GM21526 (cell line): ENCODE data around the gene PSMA5.
"Not testable (repeated sequence)": the region's sequence is repeated elsewhere in the genome, so short reads cannot be mapped to it uniquely, and the experiment has no call there.

ENCODE experiments used
- ATAC-seq: cut with Tn5 transposase; IDR thresholded peaks from one replicate; pipeline ENCODE4 v1.9.1; 2021; ENCODE audit warnings: moderate library complexity; ENCODE audit not compliant: unreplicated experiment, low FRiP score

PSMA5 gene

DNA sequence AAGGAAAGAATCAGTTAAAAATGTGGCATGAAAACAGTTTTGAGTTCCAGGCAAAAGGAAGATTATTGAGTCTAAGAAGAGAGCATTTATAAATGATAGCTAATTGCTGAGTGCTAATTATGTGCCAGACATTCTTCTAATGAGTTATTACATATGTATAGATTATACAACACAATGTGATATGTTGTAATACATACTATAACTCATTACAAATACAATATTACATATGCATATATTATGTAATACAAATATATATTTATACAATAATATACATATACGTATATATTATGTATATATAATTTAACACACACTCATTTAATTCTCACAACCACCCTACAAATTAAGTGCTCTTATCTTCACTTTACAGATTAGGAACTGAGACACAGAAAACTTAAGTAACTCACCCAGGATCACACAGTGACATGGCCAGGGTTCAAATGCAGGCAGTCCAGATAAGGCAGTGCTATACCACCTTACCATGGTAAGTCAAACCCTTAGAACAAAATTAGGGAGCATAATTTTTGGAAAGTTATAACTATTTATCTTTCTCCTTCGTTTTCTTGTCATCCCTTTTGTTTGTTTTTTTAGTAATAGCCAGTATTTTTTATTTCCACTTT is 32.5 kb downstream of the PSMA5 start:
- ATAC-seq: no peak

DNA sequence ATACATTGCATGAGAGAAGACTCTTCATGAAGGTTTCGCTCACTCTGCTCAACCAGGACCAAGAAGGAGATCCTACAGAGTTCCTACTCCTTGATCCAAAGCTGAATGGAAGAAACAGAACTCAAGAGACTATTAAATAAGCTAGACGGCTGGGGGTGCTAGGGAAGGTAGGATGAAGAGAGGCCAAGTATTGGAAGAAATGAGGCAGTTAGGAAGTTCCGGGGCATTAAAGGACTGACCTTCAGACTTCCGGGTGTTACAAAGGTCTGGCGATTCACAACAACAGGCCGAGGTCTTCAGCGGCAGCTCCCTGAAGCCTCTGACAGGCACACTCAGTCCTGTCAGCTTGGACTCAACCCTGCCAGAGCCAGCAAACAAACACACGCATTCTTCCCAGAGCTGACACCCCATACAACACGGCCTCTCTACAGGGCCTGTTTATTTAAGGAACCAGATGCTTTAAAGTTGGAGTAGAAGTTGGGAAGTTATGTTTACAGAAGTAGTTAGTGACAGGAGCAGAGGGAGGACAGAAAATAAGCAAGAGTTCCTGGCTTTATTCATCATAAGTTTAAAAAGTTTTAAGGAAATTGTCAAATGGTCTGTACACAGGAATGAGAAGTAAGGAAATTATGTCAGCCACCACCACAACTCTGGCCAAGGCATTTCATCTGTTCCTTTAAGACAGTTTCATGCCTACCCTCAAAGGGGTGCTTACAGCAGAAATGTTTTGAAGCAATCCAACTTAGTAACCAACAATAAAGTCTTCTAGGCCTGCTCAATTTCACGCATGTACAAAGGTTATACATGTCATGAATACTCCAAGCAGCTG is 33.2 kb downstream of the PSMA5 start:
- no peak for ATAC-seq

DNA sequence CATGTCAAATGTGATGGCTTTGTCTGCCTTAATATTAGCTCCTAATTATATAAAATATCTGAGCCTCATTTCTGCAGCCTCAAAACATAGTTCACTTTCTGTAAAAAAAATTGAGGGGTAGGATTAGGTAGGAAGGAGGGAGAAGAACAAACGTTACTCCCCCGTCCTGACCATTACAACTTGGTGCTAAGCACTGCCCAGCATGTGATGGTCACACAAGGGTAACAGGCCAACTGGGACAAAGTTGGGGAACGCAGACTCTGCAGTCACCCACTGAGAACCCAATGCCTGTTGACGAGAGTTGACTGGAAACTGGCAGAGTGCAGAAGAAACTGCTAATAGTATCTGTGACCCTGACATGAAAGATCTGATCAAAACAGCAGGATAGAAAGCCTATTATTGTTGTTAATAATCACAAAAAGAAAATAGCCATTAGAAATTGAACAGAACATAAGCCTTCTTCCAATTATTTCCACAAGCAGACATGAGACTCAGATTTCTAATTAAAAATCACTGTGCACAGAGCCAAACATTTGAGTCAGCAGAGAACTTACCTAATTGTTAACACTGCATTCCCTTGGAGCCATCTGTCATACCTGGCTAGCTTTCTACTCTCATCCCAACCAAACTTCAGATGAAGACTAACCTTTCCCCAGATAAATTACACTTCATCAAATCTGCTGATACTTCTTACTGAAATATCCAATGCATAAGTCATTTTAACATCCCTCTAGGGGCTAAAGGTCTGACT is 34.0 kb downstream of the PSMA5 start:
- ATAC-seq: peak; percentile 33

DNA sequence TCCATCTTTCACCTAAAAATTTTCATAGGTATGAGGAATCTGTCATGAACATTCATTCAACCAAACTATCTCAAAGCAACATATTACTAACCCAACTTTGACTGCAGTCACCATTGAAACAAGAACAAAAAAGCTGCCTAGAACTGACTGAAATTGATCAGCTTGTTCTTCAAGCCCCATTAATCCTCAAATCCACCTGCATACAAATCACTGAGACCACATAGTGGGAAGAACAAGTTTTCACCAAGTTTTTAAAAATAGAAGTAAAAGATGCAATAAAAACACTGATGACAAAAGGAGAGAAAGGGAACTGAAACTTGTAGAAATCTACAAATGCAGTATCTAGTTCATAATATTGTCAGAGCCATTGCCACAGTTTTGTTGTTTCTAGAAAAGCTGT is 34.6 kb downstream of the PSMA5 start:
- ATAC-seq: peak; percentile 65

DNA sequence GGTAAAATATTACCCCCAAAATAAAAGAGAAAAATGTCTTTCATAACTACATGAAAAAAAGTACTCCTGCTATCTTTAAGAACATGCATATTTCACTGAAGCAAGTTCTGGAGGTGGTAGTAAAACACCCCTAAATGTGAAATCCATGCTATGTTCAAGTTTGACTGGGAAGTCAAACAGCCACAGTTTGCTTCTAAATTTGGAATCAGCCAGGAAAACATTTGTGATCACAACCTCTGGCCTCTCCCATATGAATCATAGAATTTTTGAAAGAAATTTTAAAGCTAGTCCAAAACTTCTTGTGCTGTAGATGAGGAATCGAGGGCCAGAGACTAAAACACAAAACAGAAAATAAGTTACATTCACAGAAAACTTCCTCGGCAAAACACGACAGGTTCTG is 35.1 kb downstream of the PSMA5 start:
- no peak for ATAC-seq

DNA sequence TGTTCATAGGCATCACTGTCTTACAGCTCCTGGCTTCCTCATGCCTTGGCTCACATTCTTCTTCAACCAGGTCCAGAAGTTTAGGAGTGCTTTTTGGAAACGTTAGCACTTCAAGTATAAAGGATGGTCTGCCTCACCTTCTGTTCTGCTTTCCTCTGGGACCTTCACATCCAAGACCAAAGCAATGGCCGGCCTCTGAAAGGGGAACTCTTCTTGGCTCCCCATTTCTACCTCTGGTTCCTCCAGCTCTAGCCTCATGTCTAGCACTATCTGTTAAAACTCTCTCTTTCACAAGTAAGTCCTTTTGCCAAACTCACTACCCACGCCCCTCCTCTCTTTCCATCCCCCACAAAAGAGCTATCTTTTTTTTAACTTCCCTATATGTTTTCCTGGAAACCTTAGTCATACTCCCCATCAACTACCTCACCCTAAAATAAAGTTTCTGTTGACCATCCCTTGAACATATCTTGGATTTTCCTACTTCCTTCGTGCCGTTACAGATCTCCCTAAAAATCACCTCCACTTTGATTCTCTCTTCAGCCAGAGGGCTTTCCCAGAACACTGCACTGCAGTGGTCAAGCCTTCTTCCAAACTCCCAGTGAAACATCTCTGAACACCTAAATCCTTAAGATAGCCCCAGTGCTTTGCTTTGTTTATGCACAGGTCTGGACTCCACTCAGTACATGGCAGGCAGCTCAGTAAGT is 36.5 kb downstream of the PSMA5 start:
- ATAC-seq: no peak

DNA sequence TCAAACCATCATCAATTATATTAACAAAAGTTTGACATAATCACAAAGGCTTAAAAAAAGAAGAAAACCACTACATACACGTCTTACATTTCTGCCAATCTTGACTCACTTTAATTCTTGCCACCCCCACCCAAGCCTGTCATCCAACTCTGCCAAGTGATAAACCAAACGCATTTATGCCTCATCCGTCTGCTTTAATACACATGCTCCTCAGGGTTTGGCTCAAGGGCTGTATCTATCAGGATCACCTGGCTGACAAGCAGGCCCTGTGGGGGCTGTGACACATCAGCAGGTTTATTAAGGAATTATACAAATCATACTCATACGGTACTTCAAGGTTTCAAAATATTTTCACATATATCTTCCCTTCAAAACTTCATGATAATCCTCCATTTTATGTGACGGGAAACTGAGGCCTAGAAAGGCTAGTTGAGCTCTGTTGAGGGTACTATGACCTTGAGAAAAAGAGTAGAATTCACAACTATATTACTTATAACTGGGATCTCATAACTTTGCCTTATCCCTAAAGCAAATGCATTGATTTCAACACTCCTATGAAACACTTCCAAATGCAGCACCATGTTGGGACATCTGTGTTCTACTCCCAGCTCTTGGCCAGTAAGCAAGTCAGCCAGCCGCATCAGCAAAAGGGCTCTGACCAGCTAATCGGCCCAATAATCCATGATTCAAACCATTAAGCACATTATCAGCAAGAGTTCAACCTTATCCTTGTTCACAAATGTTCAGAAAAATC is 37.2 kb downstream of the PSMA5 start:
- ATAC-seq: no peak

DNA sequence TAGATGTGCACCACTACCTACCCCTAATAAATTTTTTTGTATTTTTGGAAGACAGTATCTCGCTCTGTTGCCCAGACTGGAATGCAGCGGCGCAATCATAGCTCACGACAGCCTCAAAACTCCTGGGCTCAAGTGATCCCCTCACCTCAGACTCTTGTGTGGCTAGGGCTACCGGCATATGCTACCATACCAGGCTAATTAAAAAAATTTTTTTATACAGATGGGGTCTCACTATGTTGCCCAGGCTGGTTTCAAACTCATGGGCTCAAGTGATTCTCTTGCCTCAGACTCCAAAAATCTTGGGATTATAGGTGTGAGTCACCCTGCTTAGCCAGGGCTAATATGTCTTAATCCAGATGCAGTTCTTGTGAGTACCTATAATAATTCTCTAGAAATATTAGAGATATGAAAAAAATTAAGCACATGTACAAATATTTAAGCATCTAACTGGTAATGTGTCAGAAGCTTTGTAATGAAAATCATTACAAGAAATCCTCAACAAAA is 38.0 kb downstream of the PSMA5 start:
- no peak for ATAC-seq

DNA sequence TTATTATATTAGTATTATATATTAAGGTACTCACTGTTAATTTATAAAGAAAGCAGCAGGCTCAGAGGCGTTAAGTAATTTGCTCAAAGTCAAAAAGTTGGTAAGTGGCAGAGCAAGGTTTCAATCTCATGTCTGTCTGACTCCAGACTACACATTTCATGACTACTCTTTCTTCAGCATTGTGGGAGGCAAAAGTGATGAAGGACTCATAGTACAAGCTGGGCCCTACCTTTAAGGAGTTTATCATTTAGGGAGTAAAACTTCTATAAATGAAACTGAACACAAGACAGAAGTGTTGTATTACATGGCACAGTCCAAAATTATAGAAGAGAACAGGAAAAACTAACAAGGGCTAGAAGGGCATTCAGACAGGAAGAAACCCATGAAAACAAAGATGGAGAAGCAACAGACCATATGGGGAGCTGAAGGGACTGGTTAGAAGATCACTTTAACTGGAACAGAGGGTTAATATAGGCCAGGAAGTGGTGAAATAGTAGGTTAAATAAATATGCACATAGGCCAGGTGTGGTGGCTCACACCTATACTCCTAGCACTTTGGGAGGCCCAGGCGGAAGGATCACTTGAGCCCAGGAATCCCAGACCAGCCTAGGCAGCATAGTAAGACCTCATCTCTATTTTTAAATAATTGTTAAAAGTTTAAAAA is 40.1 kb downstream of the PSMA5 start:
- no peak for ATAC-seq

DNA sequence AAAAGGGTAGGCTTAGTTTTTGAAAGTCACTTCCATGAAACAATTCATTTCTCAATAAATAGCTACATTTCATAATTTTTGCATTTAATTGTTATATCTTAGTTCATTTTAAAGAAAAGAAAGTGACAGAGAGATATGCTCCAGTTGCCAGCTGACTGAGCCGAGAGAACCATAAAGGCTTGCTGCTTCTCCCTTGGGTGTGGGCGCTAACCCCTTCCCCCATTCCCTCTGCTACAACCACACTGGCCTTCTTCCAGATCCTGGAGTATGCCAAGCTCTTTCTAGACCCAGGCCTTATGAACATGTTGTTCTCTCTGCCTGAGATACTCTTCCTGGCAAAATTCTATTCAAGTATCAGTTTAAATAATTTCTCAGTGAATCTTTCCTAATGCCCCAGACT is 40.8 kb downstream of the PSMA5 start:
- no peak for ATAC-seq

DNA sequence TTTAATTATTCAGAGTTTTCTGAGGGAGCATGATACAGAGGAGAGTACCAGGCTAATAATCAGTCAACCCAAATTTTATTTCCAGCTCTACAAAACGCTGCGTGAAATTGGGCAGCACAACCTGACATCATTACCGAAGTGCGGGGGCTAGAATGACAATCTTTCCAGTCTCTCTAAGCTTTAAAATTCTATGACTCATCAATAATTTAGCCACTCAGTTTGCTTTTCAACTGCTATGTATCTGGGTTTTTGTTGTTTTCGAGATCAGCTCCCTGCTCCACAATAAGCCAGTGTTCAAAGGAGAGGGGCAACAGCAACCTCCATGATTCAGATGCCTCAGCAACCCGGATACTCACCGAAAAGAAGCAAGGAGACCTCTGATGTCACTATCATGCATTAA is 42.4 kb downstream of the PSMA5 start:
- ATAC-seq: no peak

DNA sequence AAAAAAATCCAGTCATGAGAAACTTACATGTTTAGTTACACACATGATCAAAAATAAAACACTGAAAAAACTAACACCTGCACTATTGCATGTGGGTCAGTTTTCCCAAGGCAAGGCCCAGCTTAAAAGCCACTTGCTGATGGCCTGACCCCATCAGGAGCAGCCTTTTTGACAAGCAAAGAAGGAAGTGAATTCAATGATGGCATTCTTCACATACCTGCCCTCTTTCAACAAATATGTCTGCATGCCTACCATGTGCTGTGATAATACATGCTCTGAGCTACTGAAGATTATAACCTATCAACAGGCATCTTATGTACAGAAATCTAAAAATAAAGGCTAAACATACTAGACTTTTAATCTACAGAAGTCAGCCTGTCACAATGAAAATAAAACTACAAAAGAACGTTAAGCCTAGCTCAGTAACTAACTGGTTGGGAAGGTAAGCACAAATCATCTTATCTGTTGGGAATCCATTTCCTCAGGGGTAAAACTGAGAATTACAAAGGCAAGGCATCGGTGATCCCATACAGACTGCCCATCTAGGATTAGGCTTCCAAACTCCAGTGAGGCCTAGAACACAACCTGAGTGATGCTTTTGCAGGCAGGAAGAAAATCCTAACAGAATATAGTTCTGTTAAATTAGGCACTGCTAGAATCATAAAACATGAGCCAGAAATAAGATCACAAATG is 43.0 kb downstream of the PSMA5 start:
- ATAC-seq: no peak

DNA sequence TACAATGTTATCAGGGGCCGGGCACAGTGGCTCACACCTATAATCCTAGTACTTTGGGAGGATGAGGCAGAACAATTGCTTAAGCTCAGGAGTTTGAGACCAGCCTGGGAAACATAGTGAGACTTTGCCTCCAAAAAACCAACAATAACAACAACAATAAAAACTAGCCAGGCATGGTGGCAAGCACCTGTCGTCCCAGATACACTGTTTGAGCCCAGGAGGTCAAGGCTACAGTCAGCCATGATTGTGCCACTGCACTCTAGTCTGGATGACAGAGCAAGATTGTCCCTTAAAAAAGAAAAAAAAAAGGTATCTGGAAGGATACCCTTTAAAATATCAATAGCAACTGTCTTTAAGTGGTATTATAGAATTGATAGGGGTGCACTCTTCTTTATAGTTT is 44.7 kb downstream of the PSMA5 start:
- ATAC-seq: no peak

DNA sequence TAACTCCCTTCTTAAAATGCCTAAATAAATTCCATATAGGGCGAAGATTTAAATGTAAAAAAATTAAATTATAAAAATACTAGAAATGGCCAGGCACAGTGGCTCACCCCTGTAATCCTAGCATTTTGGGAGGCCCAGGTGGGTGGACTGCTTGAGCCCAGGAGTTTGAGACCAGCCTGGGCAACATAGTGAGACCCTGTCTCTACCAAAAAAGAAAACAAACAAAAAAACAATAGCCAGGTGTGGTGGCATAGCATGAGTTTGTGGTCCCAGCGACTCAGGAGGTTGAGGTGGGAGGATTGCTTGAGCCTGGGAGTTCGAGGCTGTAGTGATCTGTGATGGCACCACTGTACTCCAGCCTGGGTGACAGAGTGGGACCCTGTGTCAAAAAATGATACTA is 46.3 kb downstream of the PSMA5 start:
- ATAC-seq: no peak

DNA sequence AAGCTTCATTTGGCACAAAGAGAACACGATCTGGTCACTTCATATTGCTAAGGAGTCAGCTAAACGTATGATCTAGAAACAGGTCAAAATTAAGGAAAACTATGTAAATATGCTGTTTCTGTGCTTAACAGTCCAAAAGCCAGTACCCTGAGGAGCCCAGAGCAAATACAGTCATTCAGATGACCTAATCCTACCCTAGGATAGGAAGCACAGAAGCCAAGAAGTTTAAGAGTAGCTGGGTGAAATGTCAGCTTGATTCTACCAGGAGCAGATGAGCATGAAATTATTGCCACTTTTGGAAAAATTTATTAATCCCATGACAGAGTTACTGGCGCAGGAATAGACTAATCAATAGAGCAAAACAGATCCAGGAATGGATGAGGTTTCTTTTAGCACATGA is 46.8 kb downstream of the PSMA5 start:
- no peak for ATAC-seq

DNA sequence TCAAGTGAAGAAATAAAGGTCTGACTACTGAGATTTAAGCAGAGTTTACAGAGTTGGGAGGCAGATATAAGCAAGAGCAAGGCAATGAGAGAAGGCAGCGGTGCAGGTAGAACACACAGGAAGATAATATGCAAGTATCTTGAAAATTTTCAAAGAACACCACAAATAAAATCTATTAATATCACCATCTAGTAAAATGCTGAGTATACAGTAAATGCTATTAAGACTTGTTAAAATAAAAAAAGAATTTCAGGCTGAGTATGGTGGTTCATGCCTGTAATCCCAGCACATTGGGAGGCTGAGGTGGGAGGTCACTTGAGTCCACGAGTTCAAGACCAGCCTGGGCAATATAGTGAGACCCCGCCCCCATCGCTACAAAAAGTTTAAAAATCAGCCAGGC is 48.5 kb downstream of the PSMA5 start:
- no peak for ATAC-seq

DNA sequence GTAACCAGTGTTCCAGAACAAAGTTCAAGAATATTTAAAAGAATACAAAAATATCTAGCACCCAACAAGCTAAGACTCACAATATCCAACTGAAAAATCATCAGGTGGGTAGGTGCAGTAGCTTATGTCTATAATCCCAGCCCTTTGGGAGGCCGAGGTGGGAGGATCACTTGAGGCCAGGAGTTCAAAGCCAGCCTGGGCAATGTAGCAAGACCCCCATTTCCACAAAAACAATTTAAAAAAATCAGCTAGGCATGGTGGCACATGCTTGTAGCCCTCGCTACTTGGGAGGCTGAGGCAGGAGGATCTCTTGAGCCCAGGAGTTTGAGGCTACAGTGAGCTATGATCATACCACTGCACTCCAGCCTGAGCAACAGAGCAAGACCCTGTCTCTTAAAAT is 52.6 kb downstream of the PSMA5 start:
- ATAC-seq: not testable (repeated sequence)

DNA sequence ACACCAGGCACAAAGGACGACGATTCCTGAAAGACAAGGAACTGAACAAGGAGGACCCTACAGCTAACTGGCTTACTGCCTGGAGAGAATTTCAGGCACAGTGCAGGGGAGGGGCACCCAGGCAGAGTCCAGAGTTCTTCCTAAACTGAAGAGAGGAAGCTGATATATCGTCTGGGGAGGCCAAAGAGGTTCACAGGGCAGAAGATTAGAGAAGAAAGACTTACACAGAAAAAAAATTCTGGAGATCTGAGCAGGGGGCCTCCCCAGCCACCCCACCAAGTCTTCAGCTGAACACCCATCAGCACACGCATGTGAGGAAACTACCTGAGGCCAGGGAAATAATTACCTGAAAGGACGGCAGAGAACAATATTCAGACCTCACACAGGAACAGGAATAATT is 53.1 kb downstream of the PSMA5 start:
- ATAC-seq: no peak

DNA sequence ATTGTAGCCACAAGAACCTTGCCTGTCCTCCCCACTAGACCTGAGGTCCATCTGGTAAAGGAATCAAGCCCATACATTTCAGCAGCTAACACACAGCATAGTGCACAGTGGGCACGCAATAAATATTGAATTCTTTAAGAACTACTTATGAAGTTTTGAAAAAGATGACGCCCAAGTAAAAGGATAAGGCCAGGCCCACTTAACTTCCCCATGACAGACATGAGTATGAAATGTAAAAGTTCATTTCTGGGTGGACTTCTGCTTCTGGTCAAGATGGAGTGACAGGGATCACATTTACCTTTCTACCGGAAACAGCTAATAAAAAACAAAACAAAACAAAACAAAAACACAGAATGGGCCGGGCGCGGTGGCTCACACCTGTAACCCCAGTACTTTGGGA is 54.0 kb downstream of the PSMA5 start:
- ATAC-seq: no peak
